Loucy (cell line): Measurements from ENCODE around the gene GRID1.
A peak's percentile ranks its signal among the peaks of the same experiment; 100 is the strongest.

Experiments used
- EZH2phosphoT487 ChIP-seq: fragments of 200-600 bp; IDR thresholded peaks from 2 replicates; pipeline ENCODE4 v1.6.1; 2018; ENCODE audit warnings: antibody characterized with exemption, mild to moderate bottlenecking, moderate library complexity, borderline replicate concordance
- TF ChIP-seq, protein P1 (sequence below): fragments of 200-600 bp; sonication (generic); conservative IDR thresholded peaks from 2 replicates; pipeline ENCODE4 v1.5.1; 2014; ENCODE audit warnings: mild to moderate bottlenecking, antibody characterized with exemption, low read length

- TF ChIP-seq, protein P1, sequence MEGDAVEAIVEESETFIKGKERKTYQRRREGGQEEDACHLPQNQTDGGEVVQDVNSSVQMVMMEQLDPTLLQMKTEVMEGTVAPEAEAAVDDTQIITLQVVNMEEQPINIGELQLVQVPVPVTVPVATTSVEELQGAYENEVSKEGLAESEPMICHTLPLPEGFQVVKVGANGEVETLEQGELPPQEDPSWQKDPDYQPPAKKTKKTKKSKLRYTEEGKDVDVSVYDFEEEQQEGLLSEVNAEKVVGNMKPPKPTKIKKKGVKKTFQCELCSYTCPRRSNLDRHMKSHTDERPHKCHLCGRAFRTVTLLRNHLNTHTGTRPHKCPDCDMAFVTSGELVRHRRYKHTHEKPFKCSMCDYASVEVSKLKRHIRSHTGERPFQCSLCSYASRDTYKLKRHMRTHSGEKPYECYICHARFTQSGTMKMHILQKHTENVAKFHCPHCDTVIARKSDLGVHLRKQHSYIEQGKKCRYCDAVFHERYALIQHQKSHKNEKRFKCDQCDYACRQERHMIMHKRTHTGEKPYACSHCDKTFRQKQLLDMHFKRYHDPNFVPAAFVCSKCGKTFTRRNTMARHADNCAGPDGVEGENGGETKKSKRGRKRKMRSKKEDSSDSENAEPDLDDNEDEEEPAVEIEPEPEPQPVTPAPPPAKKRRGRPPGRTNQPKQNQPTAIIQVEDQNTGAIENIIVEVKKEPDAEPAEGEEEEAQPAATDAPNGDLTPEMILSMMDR: peak; percentile 68
- TF ChIP-seq EZH2phosphoT487: no peak
These were observed 370.8 kb downstream of the GRID1 start for GRCh38 chr10:85995791-85996190.
